H9 (cell line): ENCODE data around the gene LRPPRC. TPM values are rescaled to one million over a fixed set of nuclear protein-coding genes. Genes with fewer than 3 reads are reported as not detected.

Experiments used
- DNase-seq: peaks from one replicate; pipeline ENCODE4 v3.0.0-alpha.2; 2017
- H2AFZ ChIP-seq: one replicate; pipeline ENCODE4 v1.6.1; 2013; ENCODE audit warnings: mild to moderate bottlenecking, low read length, control low read depth, moderate library complexity
- H2AK5ac ChIP-seq: 2 replicates; pipeline ENCODE4 v1.6.1; 2013; ENCODE audit warnings: low read length, control low read depth, mixed read lengths; ENCODE audit not compliant: insufficient read length
- H2BK120ac ChIP-seq: one replicate; pipeline ENCODE4 v1.6.1; 2013; ENCODE audit warnings: low read depth, mild to moderate bottlenecking, low read length, control low read depth, inconsistent platforms; ENCODE audit not compliant: poor library complexity, severe bottlenecking
- H2BK12ac ChIP-seq: 2 replicates; pipeline ENCODE4 v1.6.1; 2013; ENCODE audit warnings: low read length, control low read depth, mixed read lengths, low read depth; ENCODE audit not compliant: insufficient read length
- H2BK15ac ChIP-seq: 2 replicates; pipeline ENCODE4 v1.6.1; 2013; ENCODE audit warnings: low read depth, low read length, control low read depth
- H2BK20ac ChIP-seq: one replicate; pipeline ENCODE4 v1.6.1; 2013; ENCODE audit warnings: low read depth, mild to moderate bottlenecking, low read length, control low read depth, inconsistent platforms; ENCODE audit not compliant: poor library complexity, severe bottlenecking
- H2BK5ac ChIP-seq: 2 replicates; pipeline ENCODE4 v1.6.1; 2013; ENCODE audit warnings: low read length, control low read depth, mixed read lengths; ENCODE audit not compliant: insufficient read length
- H3K14ac ChIP-seq: 2 replicates; pipeline ENCODE4 v1.6.1; 2013; ENCODE audit warnings: low read length, control low read depth; ENCODE audit not compliant: insufficient read depth
- H3K18ac ChIP-seq: 2 replicates; pipeline ENCODE4 v1.6.1; 2013; ENCODE audit warnings: low read depth, mild to moderate bottlenecking, mixed read lengths, low read length, control low read depth; ENCODE audit not compliant: insufficient read length
- H3K23ac ChIP-seq: 2 replicates; pipeline ENCODE4 v1.6.1; 2013; ENCODE audit warnings: low read length, control low read depth, mixed read lengths, low read depth; ENCODE audit not compliant: insufficient read length
- H3K23me2 ChIP-seq: 2 replicates; pipeline ENCODE4 v1.6.1; 2013; ENCODE audit warnings: low read depth, mild to moderate bottlenecking, mixed read lengths, low read length, control low read depth; ENCODE audit not compliant: insufficient read length, poor library complexity, severe bottlenecking
- H3K27ac ChIP-seq: 2 replicates; pipeline ENCODE4 v1.5.1; 2013; ENCODE audit warnings: low read length, control low read depth, mixed read lengths, low read depth; ENCODE audit not compliant: insufficient read length
- H3K27me3 ChIP-seq: 2 replicates; pipeline ENCODE4 v1.6.1; 2013; ENCODE audit warnings: low read length, control low read depth, inconsistent platforms; ENCODE audit not compliant: insufficient read depth
- H3K4ac ChIP-seq: 2 replicates; pipeline ENCODE4 v1.6.1; 2013; ENCODE audit warnings: low read depth, mild to moderate bottlenecking, control low read depth, inconsistent platforms, low read length, moderate library complexity
- H3K4me1 ChIP-seq: 2 replicates; pipeline ENCODE4 v1.6.1; 2013; ENCODE audit warnings: low read length, control low read depth, inconsistent platforms; ENCODE audit not compliant: insufficient read depth
- H3K4me2 ChIP-seq: 2 replicates; pipeline ENCODE4 v1.6.1; 2013; ENCODE audit warnings: low read length, control low read depth, mixed read lengths; ENCODE audit not compliant: insufficient read length, insufficient read depth
- H3K56ac ChIP-seq: 2 replicates; pipeline ENCODE4 v1.6.1; 2013; ENCODE audit warnings: low read depth, mild to moderate bottlenecking, mixed read lengths, low read length, control low read depth; ENCODE audit not compliant: insufficient read length
- H3K79me1 ChIP-seq: 2 replicates; pipeline ENCODE4 v1.6.1; 2013; ENCODE audit warnings: low read depth, mild to moderate bottlenecking, moderate library complexity, low read length, control low read depth, inconsistent platforms; ENCODE audit not compliant: insufficient read depth, poor library complexity, severe bottlenecking
- H3K79me2 ChIP-seq: 2 replicates; pipeline ENCODE4 v1.6.1; 2013; ENCODE audit warnings: low read length, control low read depth, inconsistent platforms; ENCODE audit not compliant: insufficient read depth
- H3K9ac ChIP-seq: 2 replicates; pipeline ENCODE4 v1.6.1; 2013; ENCODE audit warnings: low read length, control low read depth, mixed read lengths; ENCODE audit not compliant: insufficient read length; ENCODE audit errors: extremely low read depth
- H3K9me3 ChIP-seq: one replicate; pipeline ENCODE4 v1.6.1; 2013; ENCODE audit warnings: low read depth, low read length, inconsistent platforms; ENCODE audit not compliant: control insufficient read depth
- H3T11ph ChIP-seq: one replicate; pipeline ENCODE4 v1.6.1; 2013; ENCODE audit warnings: mild to moderate bottlenecking, low read length, control low read depth, inconsistent platforms
- H4K20me1 ChIP-seq: one replicate; pipeline ENCODE4 v1.6.1; 2013; ENCODE audit not compliant: control insufficient read depth, insufficient read length, insufficient read depth
- H4K5ac ChIP-seq: 2 replicates; pipeline ENCODE4 v1.6.1; 2013; ENCODE audit warnings: low read depth, mild to moderate bottlenecking, mixed read lengths, low read length, control low read depth; ENCODE audit not compliant: insufficient read length
- H4K8ac ChIP-seq: replicated peaks from 2 replicates; pipeline ENCODE4 v1.6.1; 2013; ENCODE audit warnings: low read length, control low read depth, mixed read lengths, low read depth; ENCODE audit not compliant: insufficient read length
- H4K91ac ChIP-seq: 2 replicates; pipeline ENCODE4 v1.6.1; 2013; ENCODE audit warnings: low read depth, mild to moderate bottlenecking, moderate library complexity, mixed read lengths, low read length, control low read depth; ENCODE audit not compliant: insufficient read length
- H3K27ac Mint-ChIP-seq, 3 experiments: 2 replicates in 2 of 3; 3 replicates in 1 of 3; pipeline ENCODE4 v1.8.0; 2020 to 2021; ENCODE audit warnings: mixed read lengths in 3 of 3, mild to moderate bottlenecking in 1 of 3, moderate library complexity in 1 of 3
- H3K27me3 Mint-ChIP-seq: 2 replicates; pipeline ENCODE4 v1.8.0; 2021; ENCODE audit warnings: low read depth, mild to moderate bottlenecking, moderate library complexity, mixed read lengths
- H3K36me3 Mint-ChIP-seq, 3 experiments: 2 replicates in 2 of 3; 3 replicates in 1 of 3; pipeline ENCODE4 v1.8.0; 2020 to 2021; ENCODE audit warnings: low read depth in 3 of 3, mixed read lengths in 3 of 3; ENCODE audit not compliant: insufficient read depth in 1 of 3
- H3K4me1 Mint-ChIP-seq, 2 experiments: 2 replicates each; pipeline ENCODE4 v1.8.0; 2020; ENCODE audit warnings: mixed read lengths in 2 of 2
- H3K4me3 Mint-ChIP-seq, 2 experiments: 2 replicates in 1 of 2; 3 replicates in 1 of 2; pipeline ENCODE4 v1.8.0; 2020 to 2021; ENCODE audit warnings: mild to moderate bottlenecking in 2 of 2, mixed read lengths in 2 of 2, moderate library complexity in 1 of 2
- H3K9me3 Mint-ChIP-seq, 2 experiments: 2 replicates in 1 of 2; 3 replicates in 1 of 2; pipeline ENCODE4 v1.8.0; 2020; ENCODE audit warnings: mild to moderate bottlenecking in 2 of 2, mixed read lengths in 2 of 2, moderate library complexity in 1 of 2
- WGBS: extraction: QIAGEN DNeasy Blood & Tissue Kit; methylation state at CpG from one replicate; pipeline ENCODE4 v1.1.7; 2013; ENCODE audit warnings: missing lambda C conversion rate, low lambda C conversion rate, mixed read lengths; ENCODE audit not compliant: insufficient read length; ENCODE audit errors: extremely low coverage; 5-methylcytosine and 5-hydroxymethylcytosine counted together
- total RNA-seq: library from RNA; stranded (reverse); gene quantifications from 2 replicates; pipeline ENCODE4 v1.2.1, GENCODE V29; 2021
- TF ChIP-seq, protein P1 (sequence below): fragments of 200-600 bp; sonication (generic); conservative IDR thresholded peaks from 3 replicates; pipeline ENCODE4 v1.8.0; 2021; ENCODE audit warnings: antibody characterized with exemption, mild to moderate bottlenecking

The LRPPRC gene
- total RNA-seq, 1 experiment from 2014 or later = 182 TPM

DNA sequence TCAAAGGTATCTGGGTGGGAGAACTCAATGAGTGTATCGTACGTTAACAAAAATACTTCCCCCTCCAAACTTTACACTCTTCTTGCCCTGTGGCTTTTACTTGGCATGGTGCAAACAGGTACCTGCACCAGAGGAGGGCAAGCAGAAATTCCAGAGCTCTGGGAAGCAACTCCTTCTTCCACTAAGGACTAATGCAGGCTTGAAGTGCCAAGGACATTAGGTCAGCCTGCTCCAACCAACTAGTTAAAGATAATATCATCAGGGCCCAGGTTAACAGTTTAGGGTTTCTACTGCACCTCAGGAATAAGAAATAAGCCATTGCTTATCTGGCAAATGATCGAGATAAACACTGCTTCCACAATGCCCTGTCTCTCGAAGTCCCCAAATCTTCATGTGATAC is 70.4 kb downstream of the LRPPRC start:
- H2AK5ac ChIP-seq = no peak overlapping the region
- no peak overlapping the region for H2BK120ac ChIP-seq
- H3K4me1 ChIP-seq = no peaks in the 10 kb centered on the region
- no peak overlapping the region for H2BK5ac ChIP-seq
- no peak overlapping the region for H4K5ac ChIP-seq
- H3K27ac ChIP-seq = no peak overlapping the region
- Mint-ChIP-seq H3K9me3 (no peaks in the 10 kb centered on the region), H3K4me1 (0 out of 4 replicates have a peak, but pooled peaks cover 0 to 2% of the 10 kb centered on the region in 2 experiments), H3K36me3 (peaks cover 19 to 79% (median 65%) of the 10 kb centered on the region in 3 experiments; a peak in 6 of 7 replicates), H3K27ac (no peak overlapping the region), H3K27me3 (no peaks in the 10 kb centered on the region), H3K4me3 (no peak overlapping the region)
- no peaks in the 10 kb centered on the region for H3K23me2 ChIP-seq
- no peaks in the 10 kb centered on the region for H3K27me3 ChIP-seq
- no peaks in the 10 kb centered on the region for H3K79me2 ChIP-seq
- WGBS = no CpG with 5 or more reads among the region's 4 CpGs
- H3K14ac ChIP-seq = no peak overlapping the region
- H3K18ac ChIP-seq = no peak overlapping the region
- H2AFZ ChIP-seq = no peak overlapping the region
- no peak overlapping the region for H3K4me2 ChIP-seq
- H3K79me1 ChIP-seq = no peaks in the 10 kb centered on the region
- H4K20me1 ChIP-seq = no peaks in the 10 kb centered on the region
- no peak overlapping the region for H4K8ac ChIP-seq
- no peak overlapping the region for H4K91ac ChIP-seq
- H2BK12ac ChIP-seq = no peak overlapping the region
- H3K9ac ChIP-seq = no peak overlapping the region
- no peak for DNase-seq
- no peak overlapping the region for H2BK15ac ChIP-seq
- H2BK20ac ChIP-seq = no peak overlapping the region
- no peak overlapping the region for H3K4ac ChIP-seq
- TF ChIP-seq, protein P1, sequence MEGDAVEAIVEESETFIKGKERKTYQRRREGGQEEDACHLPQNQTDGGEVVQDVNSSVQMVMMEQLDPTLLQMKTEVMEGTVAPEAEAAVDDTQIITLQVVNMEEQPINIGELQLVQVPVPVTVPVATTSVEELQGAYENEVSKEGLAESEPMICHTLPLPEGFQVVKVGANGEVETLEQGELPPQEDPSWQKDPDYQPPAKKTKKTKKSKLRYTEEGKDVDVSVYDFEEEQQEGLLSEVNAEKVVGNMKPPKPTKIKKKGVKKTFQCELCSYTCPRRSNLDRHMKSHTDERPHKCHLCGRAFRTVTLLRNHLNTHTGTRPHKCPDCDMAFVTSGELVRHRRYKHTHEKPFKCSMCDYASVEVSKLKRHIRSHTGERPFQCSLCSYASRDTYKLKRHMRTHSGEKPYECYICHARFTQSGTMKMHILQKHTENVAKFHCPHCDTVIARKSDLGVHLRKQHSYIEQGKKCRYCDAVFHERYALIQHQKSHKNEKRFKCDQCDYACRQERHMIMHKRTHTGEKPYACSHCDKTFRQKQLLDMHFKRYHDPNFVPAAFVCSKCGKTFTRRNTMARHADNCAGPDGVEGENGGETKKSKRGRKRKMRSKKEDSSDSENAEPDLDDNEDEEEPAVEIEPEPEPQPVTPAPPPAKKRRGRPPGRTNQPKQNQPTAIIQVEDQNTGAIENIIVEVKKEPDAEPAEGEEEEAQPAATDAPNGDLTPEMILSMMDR = no peak
- H3T11ph ChIP-seq = no peak overlapping the region
- no peak overlapping the region for H3K56ac ChIP-seq
- no peaks in the 10 kb centered on the region for H3K9me3 ChIP-seq
- H3K23ac ChIP-seq = no peak overlapping the region
